GM21529 (cell line): ENCODE results near the gene ARGLU1.

Experiments used
- ATAC-seq: cut with Tn5 transposase; IDR thresholded peaks from one replicate; pipeline ENCODE4 v1.9.1; 2021; ENCODE audit not compliant: unreplicated experiment

ARGLU1 gene

GRCh38 chr13:106548064-106548696, 19.8 kb downstream of the ARGLU1 start:
- ATAC-seq = no peak

GRCh38 chr13:106541826-106542225, 26.1 kb downstream of the ARGLU1 start:
- no peak for ATAC-seq

GRCh38 chr13:106540613-106541012, 27.3 kb downstream of the ARGLU1 start:
- no peak for ATAC-seq

- ATAC-seq = no peak
Observed at GRCh38 chr13:106537521-106537920, 30.4 kb downstream of the ARGLU1 start.

GRCh38 chr13:106536244-106537034, 31.5 kb downstream of the ARGLU1 start:
- peak; percentile 42 for ATAC-seq

- ATAC-seq = peak; percentile 94
Observed at GRCh38 chr13:106535552-106536243, 32.2 kb downstream of the ARGLU1 start, which contains the start of gene EFNB2. Gene EFNB2, minus strand, starts transcription at chr13:106535662. Its CDS starts 698 bp downstream, at chr13:106534964.

- peak; percentile 28 for ATAC-seq
Observed at GRCh38 chr13:106534639-106535551, 33.0 kb downstream of the ARGLU1 start.

GRCh38 chr13:106533943-106534638, 33.8 kb downstream of the ARGLU1 start:
- ATAC-seq = no peak

- ATAC-seq = no peak
Observed at GRCh38 chr13:106533101-106533942, 34.6 kb downstream of the ARGLU1 start.

GRCh38 chr13:106532111-106532929, 35.6 kb downstream of the ARGLU1 start:
- ATAC-seq = no peak

- no peak for ATAC-seq
Observed at GRCh38 chr13:106530980-106531481, 36.9 kb downstream of the ARGLU1 start.

- no peak for ATAC-seq
Observed at GRCh38 chr13:106530171-106530851, 37.6 kb downstream of the ARGLU1 start.

- no peak for ATAC-seq
Observed at GRCh38 chr13:106529415-106530170, 38.3 kb downstream of the ARGLU1 start.

- no peak for ATAC-seq
Observed at GRCh38 chr13:106528718-106529414, 39.1 kb downstream of the ARGLU1 start.

GRCh38 chr13:106527826-106528225, 40.1 kb downstream of the ARGLU1 start:
- ATAC-seq = no peak

GRCh38 chr13:106527445-106527801, 40.5 kb downstream of the ARGLU1 start:
- no peak for ATAC-seq
